IMR-90 (cell line): ENCODE data around the gene FARS2. TPM values are rescaled to one million over a fixed set of nuclear protein-coding genes. Genes with fewer than 3 reads are reported as not detected.

ENCODE experiments used
- ATAC-seq: fragments of 200-7000 bp; cut with Tn5 transposase; 2 replicates; pipeline ENCODE4 v1.9.1; 2020; ENCODE audit warnings: low read depth, mild to moderate bottlenecking, moderate library complexity
- BruUV-seq: library from RNA; stranded (reverse); fragments of 400-500 nt; replicated peaks from 2 replicates; lab custom pipeline; 2021; lab: Mats Ljungman, UMichigan
- CTCF ChIA-PET: fragments of 300-600 bp; formaldehyde crosslinking; extraction: SDS; loops from one replicate; lab custom pipeline; 2021; ENCODE audit warnings: antibody characterized with exemption; lab: Yijun Ruan, JAX
- POLR2A ChIA-PET: fragments of 300-600 bp; sonication (Branson Sonifier 250); formaldehyde crosslinking; loops from one replicate; lab custom pipeline; 2022; ENCODE audit warnings: antibody characterized with exemption; ENCODE audit not compliant: unreplicated experiment; lab: Charles Lee
- DNase-seq: peaks from one replicate; pipeline ENCODE4 v3.0.0; 2013
- H2AFZ ChIP-seq: replicated peaks from 2 replicates; pipeline ENCODE3; 2013; ENCODE audit warnings: low read length, mild to moderate bottlenecking; ENCODE audit not compliant: poor library complexity
- H2AK5ac ChIP-seq: 2 replicates; pipeline ENCODE4 v1.6.1; 2013; ENCODE audit warnings: low read depth, low read length, inconsistent platforms
- H2AK9ac ChIP-seq: replicated peaks from 2 replicates; pipeline ENCODE3; 2013; ENCODE audit warnings: mild to moderate bottlenecking, low read depth, low read length, moderate library complexity; ENCODE audit not compliant: poor library complexity
- H2BK120ac ChIP-seq: 2 replicates; pipeline ENCODE4 v1.6.1; 2013; ENCODE audit warnings: low read depth, low read length, inconsistent platforms
- H2BK15ac ChIP-seq: 3 replicates; pipeline ENCODE4 v1.6.1; 2013; ENCODE audit warnings: low read depth, low read length, inconsistent platforms
- H2BK20ac ChIP-seq: 2 replicates; pipeline ENCODE4 v1.6.1; 2013; ENCODE audit warnings: low read depth, mild to moderate bottlenecking, inconsistent platforms, low read length, moderate library complexity
- H2BK5ac ChIP-seq: 2 replicates; pipeline ENCODE4 v1.6.1; 2013; ENCODE audit warnings: mild to moderate bottlenecking, low read depth, low read length, inconsistent platforms; ENCODE audit not compliant: poor library complexity, severe bottlenecking
- H3K14ac ChIP-seq: replicated peaks from 2 replicates; pipeline ENCODE4 v1.6.1; 2013; ENCODE audit warnings: low read depth, low read length, inconsistent platforms
- H3K18ac ChIP-seq: 2 replicates; pipeline ENCODE4 v1.6.1; 2013; ENCODE audit warnings: low read depth, low read length, control low read depth
- H3K23ac ChIP-seq: 2 replicates; pipeline ENCODE4 v1.6.1; 2013; ENCODE audit warnings: low read depth, low read length, inconsistent platforms
- H3K27ac ChIP-seq: 2 replicates; pipeline ENCODE4 v1.5.1; 2013; ENCODE audit warnings: mild to moderate bottlenecking, control low read depth, low read length; ENCODE audit not compliant: insufficient read depth
- H3K27me3 ChIP-seq: 2 replicates; pipeline ENCODE4 v1.6.1; 2013; ENCODE audit warnings: low read length; ENCODE audit not compliant: control insufficient read depth, insufficient read depth
- H3K36me3 ChIP-seq: 2 replicates; pipeline ENCODE4 v1.6.1; 2013; ENCODE audit warnings: low read length, mixed read lengths; ENCODE audit not compliant: control insufficient read depth, insufficient read depth
- H3K4ac ChIP-seq: 2 replicates; pipeline ENCODE4 v1.6.1; 2013; ENCODE audit warnings: low read depth, low read length, inconsistent platforms
- H3K4me1 ChIP-seq: 2 replicates; pipeline ENCODE4 v1.6.1; 2013; ENCODE audit warnings: low read length, mixed read lengths; ENCODE audit not compliant: control insufficient read depth, insufficient read depth
- H3K4me2 ChIP-seq: 2 replicates; pipeline ENCODE4 v1.6.1; 2013; ENCODE audit warnings: low read depth, mild to moderate bottlenecking, control low read depth, low read length, moderate library complexity
- H3K4me3 ChIP-seq: 2 replicates; pipeline ENCODE4 v1.5.1; 2013; ENCODE audit warnings: low read depth, mild to moderate bottlenecking, control low read depth, low read length, moderate library complexity; ENCODE audit not compliant: insufficient read depth
- H3K56ac ChIP-seq: 2 replicates; pipeline ENCODE4 v1.6.1; 2013; ENCODE audit warnings: low read length, inconsistent platforms; ENCODE audit not compliant: insufficient read depth; ENCODE audit errors: extremely low read depth
- H3K79me1 ChIP-seq, 2 experiments: 2 replicates each; pipeline ENCODE4 v1.6.1; 2013; ENCODE audit warnings: low read length in 2 of 2, inconsistent platforms in 1 of 2, low read depth in 1 of 2
- H3K9ac ChIP-seq: 2 replicates; pipeline ENCODE4 v1.6.1; 2013; ENCODE audit warnings: low read depth, low read length, control low read depth
- H3K9me1 ChIP-seq: 2 replicates; pipeline ENCODE4 v1.6.1; 2013; ENCODE audit warnings: low read length, inconsistent platforms; ENCODE audit not compliant: insufficient read depth
- H3K9me3 ChIP-seq: 2 replicates; pipeline ENCODE4 v1.6.1; 2013; ENCODE audit warnings: low read length; ENCODE audit not compliant: control insufficient read depth, insufficient read depth
- H4K20me1 ChIP-seq: 2 replicates; pipeline ENCODE4 v1.6.1; 2013; ENCODE audit warnings: low read length, inconsistent platforms; ENCODE audit not compliant: insufficient read depth
- H4K5ac ChIP-seq: 2 replicates; pipeline ENCODE4 v1.6.1; 2013; ENCODE audit warnings: mild to moderate bottlenecking, low read depth, low read length, control low read depth
- H4K8ac ChIP-seq, 2 experiments: 2 replicates each; pipeline ENCODE4 v1.6.1; 2013; ENCODE audit warnings: low read depth in 2 of 2, low read length in 2 of 2, control low read depth in 1 of 2, inconsistent platforms in 1 of 2
- H4K91ac ChIP-seq: 2 replicates; pipeline ENCODE4 v1.6.1; 2013; ENCODE audit warnings: low read depth, low read length, inconsistent platforms; ENCODE audit not compliant: insufficient read depth
- ELK1 ChIP-seq: fragments of 150-350 bp; IDR thresholded peaks from 2 replicates; pipeline ENCODE4 v1.6.1; 2016; ENCODE audit warnings: low read depth, mild to moderate bottlenecking, low read length, moderate library complexity, borderline replicate concordance
- WGBS, 2 experiments: methylation state at CpG; one replicate each; pipeline versions ENCODE4 v1.1.5 to v1.1.7; 2013; ENCODE audit warnings: missing lambda C conversion rate in 2 of 2; ENCODE audit not compliant: insufficient read length in 1 of 2; ENCODE audit errors: extremely low coverage in 2 of 2; 5-methylcytosine and 5-hydroxymethylcytosine counted together
- dilution Hi-C: fragments of 300-500 bp; cut with HindIII; formaldehyde crosslinking; loops from one replicate; pipeline ENCODE4 v1.14.3; 2018; ENCODE audit warnings: low sequenced_read_pairs; ENCODE audit not compliant: unreplicated experiment
- in situ Hi-C: fragments of 300-500 bp; cut with MboI; formaldehyde crosslinking; loops from 3 replicates; pipeline ENCODE4 v1.14.3; 2019; ENCODE audit warnings: low sequenced_read_pairs, inconsistent platforms, mixed read lengths
- intact Hi-C: fragments of 100-400 bp; cut with micrococcal nuclease; formaldehyde crosslinking; loops from 2 replicates; pipeline ENCODE4 v1.10.0; 2022
- polyA plus RNA-seq, 3 experiments: library from polyadenylated mRNA; depleted of rRNA; stranded (reverse); fragments of >200 nt; gene quantifications; 2 replicates each; pipeline ENCODE4 v1.2.3, GENCODE V29; 2012; ENCODE audit warnings: low replicate concordance in 1 of 3
- total RNA-seq: library from RNA; depleted of rRNA; stranded (reverse); fragments of >200 nt; gene quantifications from 2 replicates; pipeline ENCODE4 v1.2.3, GENCODE V29; 2012

Gene FARS2
- total and polyA plus RNA-seq, 2 of the 4 experiments (the other 2 are of a cell fraction) = 12.1 to 28.9 TPM

GRCh38 chr6:5674721-5675120, 413.4 kb downstream of the FARS2 start:
- Histone ChIP-seq H3K79me1 (peaks cover 0 to 7% of the 10 kb centered on the region in 2 experiments; a peak in 1 of 4 replicates), H2BK20ac (no peak overlapping the region), H3K9ac (no peak overlapping the region), H3K9me1 (peaks cover 11% of the 10 kb centered on the region), H2AK9ac (no peak overlapping the region), H3K36me3 (no peaks in the 10 kb centered on the region; the same call in 1 of the 2 replicates), H2BK5ac (no peak overlapping the region), H4K91ac (0 out of 2 replicates have a peak overlapping the region, but pooled peaks have one; percentile 10), H3K4ac (no peak overlapping the region), H3K27me3 (no peaks in the 10 kb centered on the region), H3K4me2 (no peak overlapping the region), H2BK15ac (no peak overlapping the region), H3K14ac (no peak overlapping the region), H3K4me1 (peaks cover 22% of the 10 kb centered on the region), H2BK120ac (no peak overlapping the region), H3K4me3 (no peak overlapping the region), H2AK5ac (no peak overlapping the region), H3K56ac (no peak overlapping the region), H3K23ac (no peak overlapping the region), H3K9me3 (no peaks in the 10 kb centered on the region), H3K27ac (no peak overlapping the region), H4K5ac (no peak overlapping the region), H2AFZ (no peak overlapping the region), H3K18ac (no peak overlapping the region), H4K8ac (no peak overlapping the region), H4K20me1 (no peaks in the 10 kb centered on the region)
- BruUV-seq = no TSS peak
- dilution Hi-C loops (no loop called here), in situ Hi-C loops (no loop called here), intact Hi-C loops (no loop called here)
- no peak for DNase-seq
- POLR2A ChIA-PET = no interaction called here
- CTCF ChIA-PET = no interaction called here
- WGBS, 2 experiments = no CpG with 5 or more reads among the region's 2 CpGs
- no peak for TF ChIP-seq ELK1
- ATAC-seq = no peak
